ENCODE results near the gene ZMIZ1.

The ZMIZ1 gene

DNA sequence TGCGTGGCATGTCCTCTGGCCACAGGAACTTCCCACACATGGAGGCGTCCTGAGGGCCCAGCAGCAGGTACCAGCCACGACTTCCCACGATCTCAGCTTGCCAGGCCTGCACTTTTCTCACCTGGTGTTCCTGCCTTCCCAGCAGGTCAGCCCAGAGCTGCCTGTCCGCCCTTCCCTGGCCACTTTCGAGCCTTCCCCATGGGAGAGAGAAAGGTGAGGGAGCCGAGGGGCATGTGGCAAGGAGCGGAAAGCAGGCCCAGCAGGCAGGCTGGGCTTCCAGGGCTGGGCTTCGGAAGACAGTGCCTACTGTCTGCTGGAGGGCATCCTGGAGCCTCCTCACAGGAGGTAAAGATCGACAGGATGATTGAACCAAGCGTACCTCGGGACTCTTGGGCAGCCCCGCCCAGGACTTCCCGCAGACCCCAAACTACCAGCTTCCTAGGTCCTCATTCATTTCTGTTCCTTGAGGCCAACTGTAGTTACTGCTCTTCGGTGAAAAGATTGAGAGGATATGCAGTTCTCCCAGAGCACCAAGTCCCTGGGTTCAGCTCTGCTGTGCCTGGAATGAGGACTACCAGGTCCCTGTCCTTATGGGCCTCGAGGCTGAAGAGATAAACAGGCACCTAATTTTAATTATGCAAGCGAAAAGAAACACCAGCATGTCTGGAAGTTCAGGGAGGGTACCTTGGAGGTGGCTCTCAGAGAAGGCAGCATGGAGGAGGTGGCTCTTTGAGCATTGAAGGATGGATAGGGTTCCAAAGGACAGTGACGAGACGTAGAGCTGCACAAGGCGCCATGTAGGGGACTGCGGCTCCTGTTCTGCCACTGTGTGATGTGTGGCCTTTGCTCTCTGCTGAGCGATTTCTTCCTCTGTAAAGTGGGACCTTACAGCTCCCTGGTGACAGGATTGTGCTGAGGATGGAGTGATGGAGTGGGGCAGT lies 87.8 kb downstream of the ZMIZ1 start:
- H3K4me3 ChIP-seq (ENCODE audit: low read depth, low read length) = no peak overlapping the region

DNA sequence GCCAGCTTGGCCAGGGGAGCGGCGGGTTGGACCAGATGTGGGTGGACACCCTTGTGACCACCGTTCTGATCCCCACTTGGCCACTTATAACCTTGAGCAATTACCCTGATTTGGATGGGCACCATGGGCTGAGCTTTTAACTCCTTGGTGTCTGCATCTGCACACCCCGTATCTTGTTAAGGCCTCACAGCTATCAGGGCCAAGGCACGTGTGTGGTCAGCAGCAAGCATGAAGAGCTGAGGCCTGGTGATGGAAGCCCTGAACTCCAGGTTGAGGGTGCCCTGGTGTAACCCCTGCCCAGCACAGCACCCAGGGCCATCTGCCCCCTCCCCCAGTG lies 89.2 kb downstream of the ZMIZ1 start:
- no peak overlapping the region for H3K4me3 ChIP-seq (ENCODE audit: low read depth, low read length)
- DNase-seq (ENCODE audit: low read depth) = no peak

More for the DNA sequence above, 87.8 kb downstream of the ZMIZ1 start:
- no peak for DNase-seq (ENCODE audit: low read depth)

DNA sequence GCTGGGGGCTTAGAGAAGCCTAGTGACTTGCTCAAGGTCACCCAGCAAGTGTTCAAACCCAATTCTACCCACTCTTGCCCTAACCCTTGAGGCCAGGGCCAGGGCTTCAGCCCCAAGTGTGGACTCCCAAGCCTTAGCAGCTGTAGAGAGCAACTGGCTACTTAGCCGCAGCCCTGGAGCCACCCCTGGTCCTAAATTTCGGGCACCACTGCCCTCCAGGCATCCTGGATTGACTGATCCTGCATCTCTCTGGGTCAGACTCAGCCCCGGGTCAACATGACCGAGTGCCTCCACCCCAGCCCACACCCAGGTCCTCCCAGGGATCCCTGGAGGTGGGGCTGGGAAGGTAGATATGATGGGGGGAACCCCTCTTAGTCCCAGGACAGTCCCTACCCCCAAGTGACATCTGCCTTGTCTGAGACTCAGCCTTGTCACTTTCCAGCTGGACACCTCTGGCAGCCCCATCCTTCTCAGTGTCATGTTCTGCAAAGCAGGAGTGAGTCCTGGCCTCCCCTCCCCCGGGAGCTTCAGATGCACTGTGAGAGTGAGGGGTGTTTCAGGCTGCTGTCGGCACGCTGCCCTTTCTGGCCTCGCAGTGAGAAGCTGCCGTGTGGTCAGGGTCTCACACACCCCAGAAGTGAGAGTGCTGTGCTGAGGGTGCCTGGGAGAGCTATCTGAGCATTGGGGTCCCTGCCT lies 89.8 kb downstream of the ZMIZ1 start:
- DNase-seq (ENCODE audit: low read depth) = no peak
- H3K4me3 ChIP-seq (ENCODE audit: low read depth, low read length) = no peak overlapping the region

DNA sequence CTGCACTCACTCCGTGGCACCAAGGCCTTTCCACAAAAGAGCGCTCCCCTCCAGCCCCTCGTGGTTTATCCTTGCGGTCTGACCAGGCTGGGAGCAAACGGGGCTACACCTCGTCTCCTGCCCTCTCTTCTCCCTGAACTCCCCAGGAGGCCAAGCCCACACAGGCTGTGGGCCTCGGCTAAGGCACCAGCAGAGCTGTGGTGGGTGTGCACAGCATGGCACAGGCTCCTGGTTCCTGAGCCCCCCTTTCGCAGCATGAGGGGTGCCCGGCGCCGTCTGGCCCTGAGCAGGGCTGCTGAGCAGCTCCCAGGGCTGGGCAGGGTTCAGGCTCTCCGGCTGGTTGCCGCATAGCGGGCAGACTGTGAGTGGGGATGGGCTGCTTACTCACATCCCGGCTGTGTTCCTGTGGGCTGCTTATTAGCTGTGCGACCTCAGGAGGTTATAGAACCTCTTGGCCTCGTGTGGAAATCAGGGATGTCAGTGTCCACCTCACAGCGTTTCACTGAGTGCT lies 90.4 kb downstream of the ZMIZ1 start:
- DNase-seq (ENCODE audit: low read depth) = peak; percentile 67
- H3K4me3 ChIP-seq (ENCODE audit: low read depth, low read length) = no peak overlapping the region

DNA sequence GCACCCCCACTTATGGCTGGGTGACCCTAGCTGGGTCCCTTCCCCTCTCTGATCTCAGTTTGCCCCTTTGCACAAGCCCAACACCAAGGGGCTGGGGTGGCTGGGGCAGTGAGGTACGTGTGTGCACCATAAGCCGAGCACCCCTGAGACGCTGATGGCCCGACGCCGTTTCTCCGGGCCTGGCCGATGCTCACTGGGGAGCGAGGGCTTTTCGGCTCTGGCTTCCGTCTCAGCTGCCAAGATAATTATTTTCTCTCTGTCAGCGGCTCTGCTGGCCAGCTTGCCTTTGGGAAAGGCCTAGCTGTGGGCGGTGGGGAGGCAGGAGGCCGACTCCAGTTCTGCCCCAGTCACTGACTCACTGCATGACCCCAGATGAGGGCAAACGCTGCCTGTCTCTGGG lies 91.0 kb downstream of the ZMIZ1 start:
- no peak overlapping the region for H3K4me3 ChIP-seq (ENCODE audit: low read depth, low read length)
- DNase-seq (ENCODE audit: low read depth) = no peak

DNA sequence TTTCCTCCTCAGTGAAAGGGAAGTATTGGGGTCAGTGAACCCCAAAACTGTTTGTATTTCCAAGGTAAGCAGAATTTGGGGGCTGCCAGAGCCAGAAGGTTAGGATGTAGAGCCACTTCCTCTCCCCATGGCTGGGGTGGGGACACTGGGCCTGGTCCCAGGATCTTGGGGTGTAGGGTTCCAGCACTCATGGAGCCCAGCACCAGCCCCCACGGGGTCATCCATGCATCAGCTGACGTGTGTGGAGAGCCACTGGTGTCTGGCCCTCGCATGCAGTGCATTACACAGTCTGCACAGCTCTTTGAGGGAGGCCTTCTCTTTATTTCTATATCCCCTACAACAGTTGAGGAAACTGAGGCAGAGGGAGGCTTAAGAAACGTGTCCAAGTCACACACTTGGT lies 91.4 kb downstream of the ZMIZ1 start:
- DNase-seq (ENCODE audit: low read depth) = no peak

DNA sequence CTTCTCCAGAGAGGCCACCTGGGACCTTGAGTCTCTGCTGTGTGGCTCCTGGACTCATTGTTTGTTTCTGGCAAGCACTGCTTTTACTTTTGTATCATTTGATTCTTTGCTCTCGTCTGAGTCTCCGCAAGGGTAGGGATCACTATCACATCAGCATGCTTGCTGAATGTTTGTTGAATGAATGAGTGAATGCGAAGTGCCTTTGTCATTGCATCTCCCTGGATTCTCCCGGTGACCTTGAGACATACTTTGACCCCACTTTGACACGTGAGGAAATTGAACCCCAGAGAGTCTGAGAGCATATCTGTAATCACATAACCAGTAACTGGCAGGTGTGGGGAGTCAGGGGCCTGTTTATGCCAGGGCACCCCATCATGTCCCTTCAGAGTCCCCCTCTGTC lies 92.8 kb downstream of the ZMIZ1 start:
- H3K4me3 ChIP-seq (ENCODE audit: low read depth, low read length) = no peak overlapping the region
- no peak for DNase-seq (ENCODE audit: low read depth)

More for the DNA sequence above, 91.4 kb downstream of the ZMIZ1 start:
- no peak overlapping the region for H3K4me3 ChIP-seq (ENCODE audit: low read depth, low read length)

DNA sequence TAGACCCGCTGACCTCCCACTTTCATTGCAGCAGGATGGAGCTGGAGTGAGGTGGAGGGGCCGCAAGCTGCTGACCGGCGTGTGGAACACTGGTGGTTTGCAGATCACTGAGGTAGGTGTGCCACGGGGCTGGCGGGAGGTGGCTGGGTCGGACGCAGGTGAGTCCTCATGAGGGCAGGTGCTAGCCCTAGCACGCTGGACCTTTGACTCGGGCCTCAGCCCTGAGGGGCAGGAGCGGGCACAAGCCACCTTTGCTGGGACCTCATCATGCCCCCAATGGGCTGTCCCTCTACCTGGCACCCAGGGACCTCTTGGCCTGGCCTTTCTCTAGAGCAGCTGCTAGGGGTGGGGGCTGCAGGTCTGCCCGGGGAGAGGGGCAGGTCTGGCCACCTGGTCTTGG lies 93.3 kb downstream of the ZMIZ1 start:
- no peak for DNase-seq (ENCODE audit: low read depth)
- no peak overlapping the region for H3K4me3 ChIP-seq (ENCODE audit: low read depth, low read length)

DNA sequence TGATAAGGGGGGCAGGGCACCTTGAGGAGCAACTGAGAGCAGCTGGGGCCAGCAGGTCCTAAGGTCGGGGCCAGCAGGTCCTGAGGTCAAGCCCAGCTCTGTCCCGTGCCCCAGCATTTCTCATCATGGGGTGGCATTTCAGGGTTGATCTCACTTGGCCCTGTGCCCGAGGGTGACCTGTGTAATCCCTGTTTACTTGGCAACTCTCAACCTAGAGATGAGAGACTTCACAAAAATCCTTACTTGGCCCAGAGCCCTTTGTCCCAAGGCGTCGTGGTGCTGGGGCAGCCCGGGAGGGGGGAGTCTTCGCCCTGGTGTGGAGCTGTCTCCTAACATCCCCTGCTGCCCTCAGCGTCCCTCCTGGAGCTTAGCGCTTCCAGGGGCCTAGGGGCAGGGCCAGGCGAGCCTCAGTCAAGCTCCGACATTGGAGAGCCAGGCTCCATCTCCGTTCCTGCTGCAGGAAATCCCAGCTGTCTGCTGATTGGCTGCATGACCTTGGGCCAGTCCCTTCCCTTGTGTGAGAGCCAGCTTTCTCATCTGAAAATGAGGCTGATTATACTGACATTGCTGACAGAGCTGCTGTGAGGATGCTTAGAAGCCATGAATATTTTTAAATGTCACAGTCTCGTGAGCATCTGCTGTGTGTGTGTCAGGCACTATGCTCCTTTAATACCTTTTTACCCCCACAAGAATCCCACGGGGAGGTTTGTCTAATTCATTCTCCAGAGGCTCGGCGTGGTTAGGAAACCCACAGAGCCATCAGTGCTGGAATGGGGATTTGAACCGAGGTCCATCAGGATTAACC lies 94.3 kb downstream of the ZMIZ1 start:
- H3K4me3 ChIP-seq (ENCODE audit: low read depth, low read length) = no peak overlapping the region
- no peak for DNase-seq (ENCODE audit: low read depth)

DNA sequence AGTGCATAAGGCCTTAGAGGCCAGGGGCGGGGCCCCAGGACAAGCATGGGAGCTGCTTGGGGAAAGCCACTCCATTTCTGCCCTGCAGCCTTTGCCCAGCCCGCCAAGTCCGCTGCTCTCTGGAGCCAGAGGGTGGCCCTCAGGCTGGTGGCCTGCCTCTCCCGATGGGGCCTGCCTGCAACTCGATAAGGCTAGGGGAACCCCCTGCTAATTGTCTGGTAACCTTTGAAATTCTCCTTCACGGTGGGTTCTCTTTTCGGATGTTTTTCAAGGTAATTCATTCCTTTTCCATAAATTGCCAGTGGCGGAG lies 94.9 kb downstream of the ZMIZ1 start:
- H3K4me3 ChIP-seq (ENCODE audit: low read depth, low read length) = no peak overlapping the region
- DNase-seq (ENCODE audit: low read depth) = no peak

DNA sequence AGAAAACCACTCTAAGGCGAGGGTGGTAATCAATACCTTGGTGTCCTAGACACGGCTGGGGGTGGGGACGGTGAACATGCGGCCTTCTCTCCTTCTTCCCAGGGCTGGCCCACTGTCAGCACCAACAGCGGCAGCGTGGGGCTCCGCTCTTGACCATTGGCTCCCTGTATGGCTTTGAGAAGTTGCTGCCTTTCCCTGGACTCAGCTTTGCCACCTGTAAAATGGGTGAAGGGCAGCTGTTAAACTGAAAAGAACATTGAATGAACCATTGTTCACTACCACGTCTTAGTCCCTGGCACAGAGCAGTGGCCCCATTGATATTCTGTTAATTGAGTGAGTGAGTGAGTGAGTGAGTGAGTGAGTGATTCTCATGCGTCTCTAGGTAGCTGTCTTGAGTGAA lies 95.3 kb downstream of the ZMIZ1 start:
- no peak overlapping the region for H3K4me3 ChIP-seq (ENCODE audit: low read depth, low read length)
- DNase-seq (ENCODE audit: low read depth) = no peak

DNA sequence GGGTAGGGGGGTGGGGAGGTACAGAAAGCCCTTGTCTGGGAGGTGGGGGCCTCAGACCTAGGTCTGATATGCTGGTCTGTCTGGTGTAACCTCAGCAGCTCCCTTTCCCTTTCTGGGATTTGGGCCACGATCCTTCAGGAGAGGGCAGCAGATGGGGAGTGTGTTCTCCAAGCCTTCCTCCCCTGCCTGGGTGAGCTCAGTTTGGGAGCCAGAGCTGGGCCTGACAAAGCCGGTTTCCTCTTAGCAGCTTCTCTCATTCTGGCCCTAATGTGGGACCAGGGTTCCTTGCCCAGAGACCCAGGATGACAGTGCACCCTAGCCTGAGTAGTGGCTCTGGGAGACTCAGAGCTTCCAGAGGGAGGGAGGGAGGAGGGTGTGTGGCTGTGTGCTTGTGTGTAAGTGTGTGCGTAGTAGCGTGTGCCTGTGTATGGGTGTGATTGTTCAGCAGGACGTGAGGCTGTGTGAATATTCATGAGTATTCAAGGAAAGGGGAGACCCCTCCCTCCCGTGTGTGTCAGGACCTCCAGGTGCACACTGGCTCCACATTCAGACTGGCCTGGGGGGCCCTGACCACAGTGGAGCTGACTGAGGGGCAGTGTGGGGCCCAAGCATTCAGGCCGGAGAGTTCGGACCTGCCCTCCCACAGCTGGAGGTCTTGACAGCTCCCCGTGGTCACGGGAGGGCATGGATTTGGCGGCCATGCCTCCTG lies 96.5 kb downstream of the ZMIZ1 start:
- H3K4me3 ChIP-seq (ENCODE audit: low read depth, low read length) = no peak overlapping the region
- no peak for DNase-seq (ENCODE audit: low read depth)

DNA sequence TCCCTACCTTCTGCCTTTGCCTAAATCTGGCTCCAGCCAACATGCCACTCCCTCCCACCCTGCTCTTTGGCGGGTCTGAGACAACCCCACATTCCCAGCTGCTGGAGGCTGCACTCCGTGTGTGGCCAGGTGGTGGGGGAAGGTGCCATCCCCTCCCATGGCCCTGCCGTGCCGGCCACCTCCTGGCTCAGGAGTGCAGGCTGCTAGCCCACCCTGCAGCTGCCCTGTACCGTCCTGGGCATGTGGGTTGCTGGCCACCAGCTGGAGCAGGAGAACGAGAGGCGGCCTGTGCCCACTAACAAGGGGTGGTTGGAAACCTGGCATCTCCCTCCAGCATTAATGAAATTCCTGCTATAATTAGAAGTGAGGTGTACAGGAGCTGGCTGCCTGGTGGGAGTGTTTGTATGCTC lies 97.6 kb downstream of the ZMIZ1 start:
- no peak for DNase-seq (ENCODE audit: low read depth)
- no peak overlapping the region for H3K4me3 ChIP-seq (ENCODE audit: low read depth, low read length)

DNA sequence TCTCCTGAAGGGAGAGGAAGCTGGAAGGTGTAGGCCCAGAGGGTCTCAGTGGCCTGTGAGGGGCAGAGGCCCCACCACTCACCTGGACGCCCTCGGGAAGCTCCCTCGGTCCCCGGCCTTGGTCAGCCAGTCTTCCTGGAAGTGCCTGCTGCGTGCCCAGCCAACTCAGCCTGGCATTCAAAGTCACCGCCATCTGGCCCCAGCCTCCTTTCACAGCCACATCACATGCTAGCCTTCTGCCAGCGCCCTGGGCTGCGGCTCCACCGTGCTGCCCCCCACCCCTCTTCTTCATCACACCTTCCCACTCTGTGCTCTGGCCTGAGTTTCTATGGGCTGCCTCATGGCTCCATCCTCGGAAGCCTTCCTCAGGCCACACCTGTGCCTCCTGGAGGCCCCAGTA lies 98.0 kb downstream of the ZMIZ1 start:
- DNase-seq (ENCODE audit: low read depth) = no peak
- H3K4me3 ChIP-seq (ENCODE audit: low read depth, low read length) = no peak overlapping the region

DNA sequence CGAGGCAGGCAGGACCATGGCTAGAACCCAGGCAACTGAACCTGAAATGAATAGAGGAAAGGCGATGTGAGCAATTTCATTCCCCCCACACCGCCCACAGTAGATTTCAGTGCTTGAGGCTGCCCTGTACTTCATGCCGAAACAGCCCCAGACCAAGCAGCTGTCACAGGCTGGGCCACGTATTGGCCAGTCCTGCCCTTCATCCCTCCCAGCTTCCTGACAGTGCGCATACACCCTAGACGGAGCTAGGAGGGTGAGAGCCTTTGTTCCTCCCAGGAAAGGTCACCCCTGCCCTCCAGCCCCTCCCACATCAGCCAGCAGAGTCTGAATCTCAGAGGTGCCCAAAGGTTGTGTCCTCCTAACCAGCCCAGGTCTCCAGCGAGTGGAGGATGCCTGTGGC lies 98.8 kb downstream of the ZMIZ1 start:
- H3K4me3 ChIP-seq (ENCODE audit: low read depth, low read length) = no peak overlapping the region
- DNase-seq (ENCODE audit: low read depth) = no peak

DNA sequence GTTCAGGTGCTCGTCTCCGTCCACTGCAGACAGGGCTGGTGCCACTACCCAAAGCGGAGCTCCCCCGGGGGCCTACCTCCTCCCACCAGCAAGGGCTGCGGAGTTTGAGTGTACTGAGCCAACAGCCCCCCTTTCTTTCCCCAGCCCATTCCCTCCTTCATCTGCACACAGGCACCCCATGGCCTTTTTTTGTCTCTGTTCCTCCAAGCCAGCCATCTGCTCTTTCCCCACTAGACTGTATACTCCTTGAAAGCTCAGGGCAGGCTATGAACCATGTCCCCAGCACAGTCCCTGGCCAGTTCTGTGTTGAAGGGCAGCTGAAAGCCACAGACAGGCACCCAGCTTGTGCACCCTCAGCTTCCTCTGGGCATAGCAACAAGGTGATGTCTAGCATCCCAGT lies 99.4 kb downstream of the ZMIZ1 start:
- H3K4me3 ChIP-seq (ENCODE audit: low read depth, low read length) = no peak overlapping the region
- DNase-seq (ENCODE audit: low read depth) = no peak

DNA sequence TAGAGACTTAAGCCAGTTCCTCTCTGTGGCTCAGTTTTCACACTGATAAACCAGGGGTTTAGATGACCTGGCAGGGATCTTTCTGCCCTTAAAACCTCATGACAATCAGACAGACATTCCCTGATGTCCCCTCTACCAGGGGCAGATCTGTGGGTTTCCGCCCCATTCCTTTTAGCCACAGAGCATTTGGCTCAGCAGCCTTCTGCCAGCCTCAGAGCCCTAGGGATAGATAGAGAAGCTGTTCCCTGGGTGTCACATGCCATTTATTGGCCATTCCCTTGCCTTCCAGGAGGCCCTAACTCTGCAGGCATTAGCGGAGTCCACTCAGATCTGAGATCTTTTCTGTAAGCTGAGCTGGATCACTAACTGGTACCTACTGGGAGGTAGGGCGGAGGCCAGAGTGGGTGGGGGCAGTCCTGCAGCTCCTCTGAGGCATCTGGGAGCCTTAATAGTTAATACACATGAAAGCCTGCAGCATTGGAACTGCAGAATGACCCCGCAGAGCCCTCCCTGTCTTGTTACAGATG lies 101.5 kb downstream of the ZMIZ1 start:
- no peak for DNase-seq (ENCODE audit: low read depth)

DNA sequence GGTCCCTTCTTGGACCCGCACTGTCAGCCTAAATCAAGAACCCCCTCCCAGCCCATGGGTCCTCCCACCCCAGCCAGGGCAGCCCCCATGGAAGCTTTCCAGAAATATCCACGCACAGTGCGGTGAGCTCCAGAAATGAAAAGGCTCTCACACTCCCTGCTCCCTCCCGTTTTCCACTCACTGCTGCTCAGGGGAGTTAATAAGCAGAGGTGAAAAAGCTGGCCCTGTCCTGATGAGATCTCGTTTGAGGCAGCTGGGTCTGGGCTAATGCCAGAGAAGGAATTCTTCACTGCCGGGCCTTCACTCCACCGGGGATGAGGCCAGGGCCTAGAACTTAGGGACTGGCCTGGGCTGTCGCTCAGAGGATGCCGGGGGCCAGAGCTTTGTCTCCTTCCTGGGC lies 102.2 kb downstream of the ZMIZ1 start:
- no peak for DNase-seq (ENCODE audit: low read depth)
- H3K4me3 ChIP-seq (ENCODE audit: low read depth, low read length) = no peak overlapping the region

More for the DNA sequence above, 101.5 kb downstream of the ZMIZ1 start:
- H3K4me3 ChIP-seq (ENCODE audit: low read depth, low read length) = no peak overlapping the region

DNA sequence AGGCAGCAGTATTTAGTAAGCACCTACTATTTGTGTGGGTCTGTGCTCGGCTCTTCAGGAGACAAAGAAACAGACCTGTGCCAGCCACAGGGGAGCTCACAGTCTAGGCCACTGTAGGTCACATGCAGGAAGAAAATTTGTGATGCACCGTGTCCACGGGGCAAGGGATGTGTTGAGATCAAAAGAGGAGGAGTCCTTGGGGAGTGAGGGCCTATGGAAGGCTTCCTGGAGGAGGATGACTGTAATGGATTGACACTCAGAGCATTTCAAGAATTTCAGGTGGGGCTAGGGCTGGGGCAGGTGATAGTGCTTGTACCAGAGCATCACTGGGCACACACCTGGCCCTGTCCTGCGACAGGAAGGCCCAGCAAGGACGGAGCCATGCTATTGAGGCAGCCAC lies 102.7 kb downstream of the ZMIZ1 start:
- H3K4me3 ChIP-seq (ENCODE audit: low read depth, low read length) = no peak overlapping the region
- no peak for DNase-seq (ENCODE audit: low read depth)
